ENCODE measurements around the gene ARHGAP24.

Gene ARHGAP24

DNA sequence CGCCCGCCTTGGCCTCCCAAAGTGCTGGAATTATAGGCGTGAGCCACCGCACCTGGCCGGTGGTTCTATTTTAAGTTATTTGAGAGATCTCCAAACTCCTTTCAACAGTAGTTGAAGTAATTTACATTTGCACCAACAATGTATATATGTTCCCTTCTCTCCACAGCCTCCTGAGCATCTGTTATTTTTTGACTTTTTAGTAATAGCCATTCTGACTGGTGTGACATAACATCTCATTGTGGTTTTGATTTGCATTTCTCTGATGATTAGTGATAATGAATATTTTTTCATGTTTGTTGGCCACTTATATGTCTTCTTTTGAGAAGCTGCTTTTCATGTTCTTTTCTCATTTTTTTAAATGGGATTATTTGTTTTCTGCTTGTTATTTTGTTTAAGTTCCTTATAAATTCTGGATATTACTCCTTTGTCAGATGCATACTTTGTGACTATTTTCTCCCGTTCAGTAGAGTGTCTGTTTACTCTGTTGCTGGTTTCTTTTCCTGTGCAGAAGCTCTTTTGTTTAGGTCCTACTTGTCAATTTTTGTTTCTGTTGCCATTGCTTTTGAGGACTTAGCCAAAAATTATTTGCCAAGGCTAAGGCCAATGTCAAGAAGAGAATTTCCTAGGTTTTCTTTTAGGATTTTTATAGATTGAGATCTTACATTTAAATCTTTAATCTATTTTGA is 213.2 kb downstream of the ARHGAP24 start:
- TF ChIP-seq SIN3A (IDR thresholded peaks at IDR 0.05; ENCODE audit: borderline replicate concordance, insufficient read depth, low read length) (no peak), FOXP2 (optimal IDR thresholded peaks at IDR 0.05; ENCODE audit: borderline replicate concordance, extremely low read depth, extremely low read length, insufficient read depth) (no peak), POLR2AphosphoS5 (IDR thresholded peaks at IDR 0.05; ENCODE audit: low read depth, low read length) (no peak), TAF1 (IDR thresholded peaks at IDR 0.05; ENCODE audit: borderline replicate concordance, insufficient read depth, low read length) (no peak)
- TF ChIP-seq, protein P1, sequence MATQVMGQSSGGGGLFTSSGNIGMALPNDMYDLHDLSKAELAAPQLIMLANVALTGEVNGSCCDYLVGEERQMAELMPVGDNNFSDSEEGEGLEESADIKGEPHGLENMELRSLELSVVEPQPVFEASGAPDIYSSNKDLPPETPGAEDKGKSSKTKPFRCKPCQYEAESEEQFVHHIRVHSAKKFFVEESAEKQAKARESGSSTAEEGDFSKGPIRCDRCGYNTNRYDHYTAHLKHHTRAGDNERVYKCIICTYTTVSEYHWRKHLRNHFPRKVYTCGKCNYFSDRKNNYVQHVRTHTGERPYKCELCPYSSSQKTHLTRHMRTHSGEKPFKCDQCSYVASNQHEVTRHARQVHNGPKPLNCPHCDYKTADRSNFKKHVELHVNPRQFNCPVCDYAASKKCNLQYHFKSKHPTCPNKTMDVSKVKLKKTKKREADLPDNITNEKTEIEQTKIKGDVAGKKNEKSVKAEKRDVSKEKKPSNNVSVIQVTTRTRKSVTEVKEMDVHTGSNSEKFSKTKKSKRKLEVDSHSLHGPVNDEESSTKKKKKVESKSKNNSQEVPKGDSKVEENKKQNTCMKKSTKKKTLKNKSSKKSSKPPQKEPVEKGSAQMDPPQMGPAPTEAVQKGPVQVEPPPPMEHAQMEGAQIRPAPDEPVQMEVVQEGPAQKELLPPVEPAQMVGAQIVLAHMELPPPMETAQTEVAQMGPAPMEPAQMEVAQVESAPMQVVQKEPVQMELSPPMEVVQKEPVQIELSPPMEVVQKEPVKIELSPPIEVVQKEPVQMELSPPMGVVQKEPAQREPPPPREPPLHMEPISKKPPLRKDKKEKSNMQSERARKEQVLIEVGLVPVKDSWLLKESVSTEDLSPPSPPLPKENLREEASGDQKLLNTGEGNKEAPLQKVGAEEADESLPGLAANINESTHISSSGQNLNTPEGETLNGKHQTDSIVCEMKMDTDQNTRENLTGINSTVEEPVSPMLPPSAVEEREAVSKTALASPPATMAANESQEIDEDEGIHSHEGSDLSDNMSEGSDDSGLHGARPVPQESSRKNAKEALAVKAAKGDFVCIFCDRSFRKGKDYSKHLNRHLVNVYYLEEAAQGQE (IDR thresholded peaks at IDR 0.05; ENCODE audit: insufficient read depth in 1 of 2, low read depth in 2 of 2, low read length in 2 of 2): no peak

DNA sequence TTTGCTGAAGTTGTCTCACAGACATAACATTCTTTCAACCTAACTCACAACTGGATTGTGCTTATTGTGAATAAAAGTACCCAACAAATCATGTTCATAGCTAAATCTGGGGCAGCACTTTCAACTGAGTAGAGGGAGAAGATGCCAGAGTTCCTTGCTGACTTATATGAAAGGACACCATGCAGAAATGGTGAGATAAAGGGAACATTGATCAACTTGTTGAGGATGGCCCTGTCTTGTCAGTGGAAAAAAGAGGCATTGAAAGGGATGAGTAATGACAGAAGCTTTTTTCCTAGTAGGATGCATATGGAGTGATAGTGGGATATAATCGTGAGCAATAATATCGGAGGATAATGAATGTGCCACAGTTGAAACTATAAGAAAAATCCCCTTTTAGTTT is 221.7 kb downstream of the ARHGAP24 start:
- TF ChIP-seq POLR2AphosphoS5 (IDR thresholded peaks at IDR 0.05; ENCODE audit: low read depth, low read length) (no peak), FOXP2 (optimal IDR thresholded peaks at IDR 0.05; ENCODE audit: borderline replicate concordance, extremely low read depth, extremely low read length, insufficient read depth) (no peak), SIN3A (IDR thresholded peaks at IDR 0.05; ENCODE audit: borderline replicate concordance, insufficient read depth, low read length) (no peak), TAF1 (IDR thresholded peaks at IDR 0.05; ENCODE audit: borderline replicate concordance, insufficient read depth, low read length) (no peak)
- TF ChIP-seq, protein P1 (IDR thresholded peaks at IDR 0.05; ENCODE audit: insufficient read depth in 1 of 2, low read depth in 2 of 2, low read length in 2 of 2): no peak

DNA sequence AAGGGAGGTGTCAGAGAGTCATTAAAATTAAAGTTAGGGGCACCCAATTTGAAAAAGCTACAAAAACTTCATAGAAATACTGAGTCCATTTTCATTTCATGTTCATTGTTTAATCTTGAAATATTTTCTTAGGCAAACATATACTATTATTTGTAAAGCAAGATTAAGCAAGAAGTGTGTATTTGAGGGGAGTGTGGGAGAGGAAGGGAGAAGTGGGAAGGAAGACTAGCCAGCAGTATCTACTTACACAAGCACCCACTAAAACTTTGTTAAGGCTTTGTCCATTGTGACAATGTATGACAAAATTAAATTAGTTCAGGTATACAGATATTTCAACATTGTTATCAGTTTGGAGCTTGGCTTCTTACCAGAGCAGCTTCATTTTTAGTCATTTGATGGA is 222.9 kb downstream of the ARHGAP24 start:
- TF ChIP-seq POLR2AphosphoS5 (IDR thresholded peaks at IDR 0.05; ENCODE audit: low read depth, low read length) (no peak), TAF1 (IDR thresholded peaks at IDR 0.05; ENCODE audit: borderline replicate concordance, insufficient read depth, low read length) (no peak), SIN3A (IDR thresholded peaks at IDR 0.05; ENCODE audit: borderline replicate concordance, insufficient read depth, low read length) (no peak), FOXP2 (optimal IDR thresholded peaks at IDR 0.05; ENCODE audit: borderline replicate concordance, extremely low read depth, extremely low read length, insufficient read depth) (no peak)
- TF ChIP-seq, protein P1 (IDR thresholded peaks at IDR 0.05; ENCODE audit: insufficient read depth in 1 of 2, low read depth in 2 of 2, low read length in 2 of 2): no peak

DNA sequence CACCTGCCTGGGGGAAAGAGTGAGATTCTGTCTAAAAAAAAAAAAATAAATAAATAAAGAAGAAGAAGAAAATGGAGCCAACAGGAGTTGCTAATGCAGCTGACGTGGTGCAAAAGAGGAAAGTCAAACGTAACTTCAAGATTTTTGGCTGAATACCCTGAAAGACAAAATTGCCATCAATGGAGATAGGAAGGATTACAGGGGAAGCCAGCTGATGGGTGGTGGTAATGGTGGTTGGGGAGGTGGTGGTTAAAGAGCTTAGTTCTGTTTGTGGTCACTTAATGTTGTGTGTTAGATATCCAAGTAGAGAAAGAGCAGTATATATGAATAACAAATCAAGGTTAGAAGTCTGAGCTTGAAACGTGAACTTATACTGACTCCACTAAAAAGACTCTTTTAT is 225.4 kb downstream of the ARHGAP24 start:
- TF ChIP-seq, protein P1 (IDR thresholded peaks at IDR 0.05; ENCODE audit: insufficient read depth in 1 of 2, low read depth in 2 of 2, low read length in 2 of 2): no peak
- TF ChIP-seq POLR2AphosphoS5 (IDR thresholded peaks at IDR 0.05; ENCODE audit: low read depth, low read length) (no peak), FOXP2 (optimal IDR thresholded peaks at IDR 0.05; ENCODE audit: borderline replicate concordance, extremely low read depth, extremely low read length, insufficient read depth) (no peak), SIN3A (IDR thresholded peaks at IDR 0.05; ENCODE audit: borderline replicate concordance, insufficient read depth, low read length) (no peak), TAF1 (IDR thresholded peaks at IDR 0.05; ENCODE audit: borderline replicate concordance, insufficient read depth, low read length) (no peak)
